Right lung (tissue), 5 donors: ENCODE results near the gene SEMA5B. TPM values are rescaled to one million over a fixed set of nuclear protein-coding genes. Genes with fewer than 3 reads are reported as not detected.

Experiments
- DNase-seq, 2 donors: peaks; one replicate each; pipeline ENCODE4 v3.0.0-alpha.2; 2013
- polyA plus RNA-seq, 5 donors: library from polyadenylated mRNA; unstranded; fragments of 120-200 nt; gene quantifications; one replicate each; pipeline versions ENCODE4 v1.2.1 to v1.2.3, GENCODE V29; 2013; ENCODE audit warnings: inconsistent platforms in 1 of 5, low replicate concordance in 1 of 5; ENCODE audit not compliant: insufficient read length in 5 of 5, insufficient read depth in 1 of 5

SEMA5B gene
- polyA plus RNA-seq, 5 donors: 5.8 to 9.4 (median 6.5) TPM

DNA sequence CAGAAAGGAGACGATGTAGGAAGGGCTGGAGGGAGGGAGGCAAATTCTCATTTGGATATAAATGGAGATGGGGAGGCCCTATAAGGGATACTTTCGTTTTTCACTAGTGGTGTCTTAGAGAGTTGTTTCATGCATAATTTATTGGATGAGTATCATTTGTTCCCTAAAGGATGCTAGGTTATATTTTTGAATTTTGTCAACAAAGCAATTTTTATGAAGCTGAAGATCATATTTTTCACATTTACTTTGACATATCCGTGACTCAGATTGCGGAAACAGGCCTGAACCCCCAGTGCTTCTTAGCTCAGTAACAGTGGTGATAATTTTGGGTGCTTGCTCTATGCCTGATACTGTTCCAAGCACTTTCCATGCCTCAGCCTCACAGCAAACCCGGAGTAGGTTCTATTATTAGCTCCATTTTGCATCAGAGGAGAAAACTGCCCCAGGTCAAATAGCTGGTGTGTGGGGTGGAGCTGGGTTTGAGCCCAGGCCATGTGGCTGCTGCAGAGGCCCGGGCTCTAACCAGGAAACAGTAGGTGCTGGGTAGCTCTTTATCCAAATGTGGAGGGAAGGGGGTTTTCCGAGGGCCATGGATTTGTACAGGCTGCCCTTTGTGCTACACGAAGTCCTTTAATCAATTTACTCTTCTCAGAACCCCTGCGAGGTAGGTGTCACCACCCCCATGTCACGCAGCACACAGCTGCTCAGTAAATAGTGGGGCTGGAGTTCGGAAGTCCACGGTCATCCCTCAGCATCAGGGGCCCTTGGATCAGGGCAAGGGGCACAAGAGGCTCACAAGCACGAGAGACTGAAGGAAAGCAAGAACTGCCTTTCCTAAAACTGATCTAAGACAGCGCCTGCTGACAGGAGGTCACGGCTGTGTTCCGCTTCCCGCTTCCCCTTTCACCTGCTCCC lies 133.6 kb downstream of the SEMA5B start:
- DNase-seq: no peak

DNA sequence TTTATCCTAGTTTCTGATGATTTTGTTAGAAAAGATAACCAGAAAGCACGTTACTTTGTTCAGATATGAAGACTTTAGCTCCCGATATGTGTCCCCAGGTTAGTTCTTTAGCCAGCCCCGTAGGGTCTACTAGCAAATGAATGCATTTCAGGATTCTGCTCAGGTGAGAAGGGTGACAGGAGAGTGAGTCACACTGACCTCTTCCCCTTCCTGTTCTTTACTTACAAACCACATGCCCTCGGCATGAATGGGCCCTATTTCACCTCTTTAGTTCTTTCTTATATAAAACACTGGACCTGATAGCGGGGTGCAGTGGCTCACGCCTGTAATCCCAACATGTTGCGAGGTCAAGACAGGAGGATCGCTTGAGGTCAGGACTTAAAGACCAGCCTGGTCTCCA lies 134.3 kb downstream of the SEMA5B start:
- no peak for DNase-seq

DNA sequence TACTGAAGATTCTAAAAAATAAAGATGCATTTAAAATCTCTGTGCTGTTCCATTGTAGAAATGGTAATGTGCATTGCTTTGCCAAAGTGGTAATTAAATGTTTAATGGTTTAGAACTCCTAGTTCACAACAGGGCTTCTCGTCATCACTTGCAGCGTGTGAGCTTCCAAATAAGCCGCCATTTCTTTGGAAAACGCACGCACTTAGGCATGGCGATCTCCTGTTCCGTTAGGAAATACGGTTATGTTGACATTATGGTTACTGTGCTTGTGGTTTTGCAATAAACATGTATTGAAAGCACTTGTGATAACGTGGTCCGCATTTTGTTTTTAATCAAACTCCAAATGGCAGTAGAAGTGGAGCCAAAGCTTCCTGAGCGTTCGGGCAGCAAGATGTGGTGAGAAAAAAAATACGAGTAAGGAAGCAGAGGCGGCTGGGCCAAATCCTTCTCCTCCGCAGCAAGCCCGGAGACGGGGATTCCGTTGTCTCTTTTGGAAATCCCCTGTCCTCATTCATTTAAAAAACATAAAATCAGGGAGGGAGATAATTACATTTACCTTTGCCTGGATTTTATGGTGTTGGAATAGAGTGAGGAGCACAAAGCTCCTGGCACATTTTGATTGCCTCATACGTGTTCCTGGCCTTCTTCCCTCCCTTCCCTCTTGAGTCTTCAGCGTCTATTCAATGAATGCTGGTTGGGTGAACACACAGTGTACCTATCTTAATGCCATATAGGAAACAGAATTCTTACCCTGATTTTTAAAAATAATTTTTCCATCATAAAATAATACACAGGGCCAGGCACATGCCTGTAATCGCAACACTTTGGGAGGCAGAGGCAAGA lies 135.2 kb downstream of the SEMA5B start:
- no peak for DNase-seq

DNA sequence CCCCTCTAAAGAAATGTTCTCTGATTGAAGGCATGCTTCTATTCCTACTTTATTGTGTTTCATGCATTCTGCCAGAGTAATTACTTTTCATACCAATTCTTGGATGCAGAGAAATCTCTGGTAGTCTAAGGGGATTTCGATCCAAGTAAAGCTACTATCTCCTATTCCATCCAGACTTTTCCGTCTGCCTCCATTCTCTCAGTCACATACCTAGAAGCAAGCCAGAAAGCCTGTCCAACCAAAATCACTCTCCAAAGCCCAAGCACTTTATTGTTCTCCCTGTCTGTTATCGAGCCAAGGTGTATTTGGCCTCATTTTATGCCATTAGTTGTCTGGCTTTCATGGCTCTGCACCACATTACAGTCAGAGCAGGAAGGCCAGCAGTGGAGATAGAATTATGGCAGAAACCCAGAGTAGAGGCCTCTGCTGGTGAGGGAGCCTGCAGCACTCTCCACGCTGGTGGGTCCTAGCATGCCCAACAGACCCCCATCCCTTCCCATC lies 136.8 kb downstream of the SEMA5B start:
- no peak for DNase-seq

DNA sequence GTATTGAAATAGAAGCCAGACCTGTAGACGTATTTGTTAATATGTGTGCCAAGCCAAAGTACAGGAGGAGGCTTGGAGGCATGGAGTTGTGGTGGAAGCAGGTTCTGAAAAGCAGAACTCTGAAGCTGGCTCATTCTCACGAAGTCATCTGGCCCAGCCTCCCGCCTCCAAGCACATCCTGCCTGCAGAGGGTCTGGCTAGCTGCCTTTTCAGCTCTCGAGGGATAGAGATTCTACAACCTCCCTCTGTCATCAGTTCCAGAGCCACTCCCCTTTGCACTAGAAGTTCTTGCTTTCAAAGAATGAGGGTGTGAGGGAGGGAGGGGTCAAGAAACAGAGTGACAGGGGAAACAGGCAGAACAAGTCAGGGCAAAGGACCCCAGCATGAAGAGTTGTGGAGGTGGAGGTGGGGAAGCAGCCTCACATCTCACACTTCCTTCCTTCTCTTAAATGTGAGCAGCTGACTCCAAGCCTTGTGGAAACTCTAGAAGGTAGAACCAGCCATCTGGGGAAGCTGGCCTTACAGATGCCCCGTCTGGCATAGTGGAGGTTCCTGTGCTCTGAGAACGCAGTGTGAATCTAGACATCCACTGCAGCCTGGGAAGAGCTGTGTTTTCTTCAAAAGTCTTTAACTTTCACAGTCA lies 137.4 kb downstream of the SEMA5B start:
- peak; percentile 45 to 48 for DNase-seq

DNA sequence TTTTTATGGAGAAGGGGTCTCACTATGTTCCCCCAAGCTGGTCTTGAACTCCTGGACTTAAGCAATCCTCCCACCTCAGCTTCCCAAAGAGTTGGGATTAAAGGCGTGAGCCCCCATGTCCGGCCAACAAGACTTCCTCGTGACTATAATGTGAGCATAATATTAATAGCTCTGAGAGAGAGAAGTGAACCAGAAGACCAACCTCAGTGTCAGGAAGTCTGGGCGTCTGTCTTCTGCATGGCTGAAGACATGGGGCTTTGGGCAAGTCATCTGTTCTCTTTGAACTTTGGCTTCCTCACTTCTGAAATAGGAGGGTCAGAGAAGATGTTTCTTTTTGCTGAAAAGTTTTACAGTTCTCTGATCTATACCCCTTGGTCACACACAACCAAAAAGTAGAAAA lies 140.6 kb downstream of the SEMA5B start:
- no peak for DNase-seq

DNA sequence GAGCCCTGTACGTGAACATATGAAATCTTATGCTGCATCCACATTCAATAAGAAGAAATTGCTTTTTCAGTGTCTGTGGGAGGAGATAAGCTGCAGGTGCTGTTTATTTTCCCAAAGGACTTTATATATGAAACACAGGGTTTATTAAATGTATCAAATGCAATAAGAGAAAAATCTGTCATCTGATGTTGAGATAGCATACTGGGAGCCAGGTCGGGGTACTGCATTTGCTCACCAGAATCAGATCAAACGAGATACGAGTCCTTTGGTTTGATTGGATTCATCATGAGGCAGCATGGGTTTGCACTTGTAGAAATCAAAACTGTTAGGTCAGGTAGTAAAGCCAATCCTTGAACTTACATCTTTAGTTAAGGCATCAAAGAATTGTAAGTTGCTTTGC lies 141.3 kb downstream of the SEMA5B start:
- no peak for DNase-seq

DNA sequence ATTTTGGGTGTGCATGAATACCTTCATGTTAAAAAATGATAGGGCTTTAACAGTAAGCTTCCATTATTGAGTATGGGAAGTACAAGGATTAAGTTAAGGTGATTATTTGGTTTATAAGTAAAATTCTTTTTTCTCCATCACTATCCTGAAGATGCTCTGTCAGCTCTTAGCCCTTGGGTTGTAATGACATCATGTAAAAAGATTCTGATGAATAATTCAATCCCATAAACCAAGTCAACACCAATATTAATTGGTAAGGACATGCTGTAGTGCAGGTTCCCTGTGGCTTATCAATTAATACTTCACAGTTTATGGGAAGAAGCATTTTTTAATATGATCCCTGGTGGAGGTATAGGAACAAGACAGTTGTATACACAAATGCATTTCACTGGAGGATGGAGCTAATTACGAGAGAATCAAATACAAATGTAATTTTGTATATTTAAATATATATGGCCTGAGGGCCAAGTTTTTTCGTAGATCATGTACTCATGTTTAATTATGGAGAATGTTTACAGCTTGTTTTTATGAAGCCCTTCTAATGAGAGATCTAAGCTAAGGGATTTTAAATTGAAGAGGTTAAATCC lies 145.1 kb downstream of the SEMA5B start:
- DNase-seq: no peak

DNA sequence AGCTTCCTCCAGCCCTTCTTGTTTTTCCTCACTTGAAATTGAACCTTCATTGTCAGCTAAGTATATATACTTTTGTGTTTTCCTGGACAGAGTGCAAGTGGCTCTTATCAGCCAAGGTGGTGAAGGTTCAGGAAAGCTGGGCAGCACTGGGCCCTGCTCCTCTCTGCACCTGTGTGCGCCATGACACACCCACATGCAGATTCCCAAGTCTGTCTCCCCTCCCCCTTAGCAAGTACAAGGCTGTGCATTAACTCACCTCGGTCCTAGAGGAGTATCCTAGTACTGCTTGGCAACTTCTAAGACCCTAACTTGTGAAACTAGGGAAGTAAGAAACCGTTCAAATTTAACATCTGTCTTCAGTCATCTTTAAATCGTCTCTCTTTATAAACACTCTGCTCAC lies 146.9 kb downstream of the SEMA5B start:
- no peak for DNase-seq

DNA sequence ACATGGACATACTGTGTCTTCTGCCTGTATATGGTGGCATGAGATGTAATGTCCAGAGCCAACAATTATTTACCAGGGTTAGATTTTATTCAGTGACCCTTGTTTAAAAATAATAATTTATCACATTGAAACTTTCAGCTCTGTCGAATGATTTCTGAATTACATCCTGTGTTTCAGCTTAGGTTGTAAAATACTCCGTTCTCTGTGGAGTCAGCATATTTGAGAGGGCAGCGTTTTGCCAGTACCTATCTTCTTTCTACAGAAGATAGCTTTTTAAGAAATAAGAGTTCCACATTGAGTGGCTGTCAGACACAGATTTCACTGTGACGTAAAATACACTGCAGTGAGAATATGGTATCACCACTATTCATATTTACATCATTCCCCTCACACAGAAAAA lies 147.4 kb downstream of the SEMA5B start:
- DNase-seq: no peak

DNA sequence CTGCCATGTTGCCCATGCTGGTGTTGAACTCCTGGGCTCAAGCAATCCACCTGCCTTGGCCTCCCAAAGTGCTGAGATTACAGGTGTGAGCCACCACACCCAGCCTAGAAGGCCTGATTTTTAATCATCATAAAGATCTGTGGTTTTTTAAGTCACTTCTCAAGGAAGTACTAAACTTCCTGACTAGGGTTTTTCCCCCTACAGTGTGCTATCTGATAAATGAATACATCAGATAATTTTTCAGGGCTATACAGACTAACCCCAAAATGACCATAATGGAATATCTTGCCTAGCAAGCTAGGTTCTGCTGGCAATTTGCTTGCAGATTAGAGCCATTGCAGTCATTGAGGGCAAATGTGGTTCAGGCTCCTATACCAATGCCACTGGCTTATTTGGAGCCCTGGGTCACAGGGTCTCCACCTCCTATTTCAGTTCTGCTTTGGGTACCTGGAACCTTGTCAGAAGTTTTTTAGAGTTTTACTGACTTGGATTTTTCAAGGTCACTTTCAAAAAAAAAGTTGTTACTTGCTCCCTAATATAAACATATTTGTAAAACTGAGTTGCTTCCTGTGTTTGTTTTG lies 151.9 kb downstream of the SEMA5B start:
- DNase-seq: no peak

DNA sequence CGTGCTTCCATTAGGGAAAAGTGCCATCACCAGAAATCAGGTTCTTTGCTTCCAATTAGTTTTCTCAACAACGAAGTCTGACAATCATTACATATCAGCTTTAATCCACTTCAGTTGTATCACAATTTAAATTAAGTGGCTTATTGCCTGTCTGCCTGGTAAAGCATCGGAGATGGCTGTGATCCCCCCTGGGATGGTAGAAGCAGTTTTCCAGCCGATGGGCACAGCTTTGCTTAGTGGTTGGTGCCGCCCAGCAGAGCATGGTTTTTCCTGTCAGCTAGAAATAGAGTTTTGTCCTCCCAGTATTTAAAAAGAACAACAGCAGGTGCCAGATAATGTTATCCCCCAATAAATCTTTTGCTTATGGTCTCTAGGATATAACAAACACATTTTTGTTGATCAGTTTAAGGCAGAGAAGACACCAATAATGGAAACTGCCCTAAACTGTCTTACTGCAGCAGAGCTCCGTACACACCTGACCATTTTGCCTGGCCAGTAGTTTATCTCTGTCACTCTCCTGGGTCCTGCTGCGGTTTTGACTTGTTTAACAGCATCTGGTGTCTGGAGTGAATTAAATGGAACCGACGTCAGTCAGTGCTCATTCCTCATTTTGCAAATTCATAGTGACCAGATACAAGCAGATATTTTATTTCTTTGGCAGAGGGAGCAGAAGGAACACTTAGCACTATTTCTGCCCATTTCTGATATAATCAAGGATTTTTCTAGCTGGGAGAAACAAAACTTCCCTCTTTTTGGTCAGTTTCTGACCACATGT lies 153.6 kb downstream of the SEMA5B start:
- DNase-seq: no peak

DNA sequence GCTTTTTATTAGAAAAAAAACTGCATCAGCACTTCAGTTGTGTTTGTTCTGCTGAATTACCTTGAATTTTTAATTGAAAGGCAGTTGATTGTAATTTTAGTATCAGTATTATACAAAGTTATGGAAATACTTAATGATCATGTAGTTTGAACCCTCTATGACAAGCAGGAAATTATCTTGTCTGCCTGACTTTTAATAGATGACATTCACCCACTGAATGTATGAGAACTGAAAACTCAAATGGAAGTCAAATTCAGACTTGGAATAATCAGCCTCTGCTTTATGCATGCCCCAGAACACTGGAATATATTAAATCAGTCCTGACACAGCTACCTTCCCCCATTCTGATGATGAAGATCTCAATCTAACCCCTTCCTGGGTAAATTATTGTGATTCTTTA lies 159.2 kb downstream of the SEMA5B start:
- DNase-seq: no peak

DNA sequence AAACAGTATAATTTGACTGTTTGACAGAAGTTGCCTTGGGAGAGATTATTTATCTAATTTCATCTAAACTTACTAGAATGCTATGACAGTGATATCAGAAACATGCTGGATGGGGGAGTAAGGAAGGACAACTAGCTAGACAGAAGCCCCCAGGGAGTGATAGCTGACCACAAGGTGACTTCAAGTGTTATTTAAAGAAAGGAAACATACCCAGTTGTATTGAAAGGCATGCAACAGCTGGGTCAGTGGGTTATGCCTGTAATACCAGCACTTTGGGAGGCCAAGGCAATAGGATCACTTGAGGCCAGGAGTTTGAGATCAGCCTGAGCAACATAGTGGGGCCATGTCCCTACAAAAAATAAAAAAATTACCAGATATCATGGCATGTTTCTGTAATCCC lies 163.1 kb downstream of the SEMA5B start:
- no peak for DNase-seq

DNA sequence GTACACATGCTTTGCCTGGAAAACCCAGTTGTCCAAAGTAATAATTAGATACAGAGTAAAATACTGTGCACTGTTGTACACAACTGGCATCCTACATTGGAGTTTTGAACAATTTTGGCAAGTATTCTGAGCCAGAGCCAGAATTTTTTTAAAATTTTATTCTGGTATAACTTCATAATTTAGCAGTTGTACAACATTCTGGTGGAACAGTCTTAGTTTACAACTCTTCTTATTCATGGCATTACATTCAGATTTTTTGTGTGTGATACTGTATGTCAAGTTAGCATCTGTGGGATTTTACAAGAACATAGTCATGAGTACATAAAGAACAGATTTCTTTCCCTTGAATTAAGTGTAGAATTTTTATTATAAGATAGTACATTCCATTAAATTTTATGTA lies 165.2 kb downstream of the SEMA5B start:
- no peak for DNase-seq

Other genes with a start within 250 kb of the SEMA5B start
- 10 to 100 TPM; 12.9 to 16.6 (median 13.6) TPM for gene HSPBAP1, start 233.9 kb downstream of the SEMA5B start, polyA plus RNA-seq
- 10 to 100 TPM in 3 of 5 donors, 1 to 10 TPM in 2; 8.6 to 11.9 (median 10.4) TPM for gene SLC49A4, start 232.7 kb downstream of the SEMA5B start, polyA plus RNA-seq
- gene PDIA5, start 39.3 kb upstream of the SEMA5B start, polyA plus RNA-seq: 10 to 100 TPM; 25.8 to 33.8 (median 30.6) TPM
- 10 to 100 TPM; 26.9 to 37.1 (median 29.9) TPM for gene SEC22A, start 174.2 kb upstream of the SEMA5B start, polyA plus RNA-seq